Stimulated activated CD4-positive, alpha-beta T cell treated with anti-CD3 and anti-CD28 coated beads, TNF-alpha, amount 100 ng/mL, for 24 hours (primary cell): ENCODE data around the gene CA11.
A peak's percentile ranks its signal among the peaks of the same experiment; 100 is the strongest.
"Not testable (repeated sequence)": the region's sequence is repeated elsewhere in the genome, so short reads cannot be mapped to it uniquely, and the experiment has no call there.

Experiments
- DNase-seq, 3 experiments: peaks; one replicate each; pipeline ENCODE4 v3.0.0-alpha.2; 2020; ENCODE audit warnings: low read depth in 3 of 3

CA11 gene

DNA sequence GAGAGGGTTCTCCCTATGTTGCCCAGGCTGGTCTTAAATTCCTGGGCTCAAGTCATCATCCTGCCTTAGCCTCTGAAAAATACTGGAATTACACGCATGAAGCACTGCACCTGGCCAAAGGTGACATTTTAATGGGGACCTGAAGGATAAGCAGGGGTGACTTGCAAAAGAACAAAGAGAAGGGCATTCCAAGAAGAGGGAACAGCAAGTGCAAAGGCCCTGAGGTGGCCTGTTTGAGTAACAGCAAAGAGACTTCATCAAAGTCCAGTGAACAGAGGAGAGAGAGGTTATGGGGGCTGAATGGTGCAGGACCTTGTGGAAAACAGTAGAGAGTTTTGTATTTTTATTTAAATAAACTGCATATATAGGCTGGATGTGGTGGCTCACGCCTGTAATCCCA is 4.1 kb downstream of the CA11 start:
- DNase-seq: no peak

DNA sequence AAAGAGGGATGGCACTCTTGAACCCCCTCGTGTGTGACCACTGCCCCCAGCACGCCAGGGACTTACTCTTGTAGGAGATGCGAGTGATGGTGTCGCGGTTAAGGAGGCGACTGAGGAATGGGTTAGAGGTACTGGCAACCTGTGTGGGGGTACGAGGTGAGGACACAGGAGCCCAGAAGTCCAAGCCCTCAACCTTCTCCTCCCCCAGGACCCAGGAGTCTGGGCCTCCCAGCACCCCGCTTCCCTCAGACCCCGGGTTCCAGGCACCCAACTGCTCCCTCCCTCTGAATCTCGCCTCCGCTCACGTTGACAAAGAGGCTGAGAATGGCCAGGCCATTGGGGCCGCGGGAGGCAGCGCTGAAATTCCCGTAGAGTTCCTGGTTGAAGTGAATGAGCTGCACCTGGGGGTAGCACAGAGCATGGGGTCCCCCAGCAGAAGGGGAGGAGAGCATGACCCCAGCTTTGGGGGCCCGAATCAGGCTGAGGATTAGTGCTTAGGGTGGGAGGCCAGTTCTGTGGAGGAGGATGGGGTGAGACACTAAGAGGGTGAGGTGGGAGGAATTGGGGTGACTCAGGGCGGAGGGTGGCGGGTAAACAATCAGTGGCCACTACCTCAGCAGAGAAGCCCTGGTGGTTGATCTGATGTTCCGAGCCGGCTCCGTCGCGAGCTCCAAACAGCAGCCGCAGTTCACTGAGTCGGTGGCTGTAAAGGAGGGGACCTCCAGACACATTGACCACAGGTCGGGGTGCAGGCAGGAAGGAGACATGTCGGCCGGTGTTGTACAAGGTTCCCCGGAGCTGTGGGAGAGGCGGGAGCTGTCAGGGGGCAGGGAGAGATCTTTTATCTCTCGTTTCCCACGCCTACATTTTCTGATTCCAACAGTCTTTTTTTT is 6.3 kb downstream of the CA11 start:
- no peak for DNase-seq

DNA sequence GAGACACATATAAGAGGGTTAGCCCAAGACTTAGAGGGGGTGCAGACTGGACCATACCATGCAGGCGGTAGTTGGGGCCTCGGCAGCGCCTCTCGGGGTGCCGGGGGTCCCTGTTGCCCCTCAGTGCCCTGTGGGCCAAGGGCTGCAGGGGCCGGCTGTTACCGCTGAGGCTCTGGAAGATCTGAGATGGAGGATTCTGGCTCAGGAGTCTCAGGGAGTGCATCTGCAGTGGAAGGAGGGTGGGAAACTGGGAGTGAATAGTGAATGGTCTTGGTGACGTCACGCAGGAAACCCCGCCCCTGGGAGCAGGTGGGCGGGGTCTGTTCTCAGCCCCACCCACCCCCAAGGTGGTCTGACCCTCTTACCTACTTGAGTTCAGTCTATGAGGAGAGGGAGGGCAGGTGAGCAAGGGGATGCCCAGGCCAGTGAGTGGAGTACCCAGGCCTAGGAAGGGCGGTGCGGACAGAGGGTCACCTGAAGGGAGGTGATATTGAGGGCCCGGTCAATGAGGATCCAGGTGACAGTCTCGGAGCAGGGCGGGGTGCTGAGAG is 7.1 kb downstream of the CA11 start:
- DNase-seq: no peak

DNA sequence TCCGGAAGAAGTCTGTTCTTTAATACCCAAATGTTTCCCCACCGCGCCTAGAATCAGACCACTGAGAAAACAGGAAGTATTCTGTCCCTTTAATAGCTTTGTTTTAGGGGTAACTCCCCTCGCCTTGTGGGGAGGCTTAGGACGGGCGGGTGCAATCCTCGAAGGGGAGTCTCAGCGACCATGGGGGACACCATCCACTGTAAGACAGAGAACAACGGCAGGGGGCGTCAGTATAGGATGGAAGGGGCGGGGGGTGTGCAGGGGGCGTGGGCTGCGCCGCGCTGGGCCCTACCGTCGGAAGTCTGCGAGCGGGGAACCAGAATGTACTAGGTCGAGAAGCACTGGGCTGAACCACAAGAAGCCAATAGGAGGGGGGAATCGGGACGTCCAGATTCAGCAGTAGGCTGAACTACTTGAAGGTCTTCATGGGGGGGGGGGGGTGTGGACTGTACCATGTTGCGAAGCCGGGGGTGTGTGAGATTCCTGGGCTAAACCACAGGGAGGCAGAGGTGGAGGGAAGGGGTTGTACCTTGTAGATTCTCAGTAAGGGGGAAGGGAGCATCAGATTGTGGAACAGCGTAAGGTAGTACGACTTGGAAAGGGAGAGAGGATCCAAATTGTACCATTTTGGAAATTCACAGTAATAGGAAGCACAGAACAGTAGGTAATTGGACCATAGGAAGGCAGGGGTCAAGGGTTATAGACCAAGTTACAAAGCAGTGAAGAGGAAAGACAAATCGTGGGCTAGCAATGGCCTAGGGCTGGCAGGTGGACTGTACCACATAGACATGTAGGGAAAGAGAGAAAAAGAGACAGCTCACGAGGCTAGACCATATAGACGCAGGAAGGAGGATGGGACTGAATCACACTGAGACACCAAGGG is 7.8 kb downstream of the CA11 start:
- DNase-seq: peak in 2 of 3 experiments; percentile 63 to 68

DNA sequence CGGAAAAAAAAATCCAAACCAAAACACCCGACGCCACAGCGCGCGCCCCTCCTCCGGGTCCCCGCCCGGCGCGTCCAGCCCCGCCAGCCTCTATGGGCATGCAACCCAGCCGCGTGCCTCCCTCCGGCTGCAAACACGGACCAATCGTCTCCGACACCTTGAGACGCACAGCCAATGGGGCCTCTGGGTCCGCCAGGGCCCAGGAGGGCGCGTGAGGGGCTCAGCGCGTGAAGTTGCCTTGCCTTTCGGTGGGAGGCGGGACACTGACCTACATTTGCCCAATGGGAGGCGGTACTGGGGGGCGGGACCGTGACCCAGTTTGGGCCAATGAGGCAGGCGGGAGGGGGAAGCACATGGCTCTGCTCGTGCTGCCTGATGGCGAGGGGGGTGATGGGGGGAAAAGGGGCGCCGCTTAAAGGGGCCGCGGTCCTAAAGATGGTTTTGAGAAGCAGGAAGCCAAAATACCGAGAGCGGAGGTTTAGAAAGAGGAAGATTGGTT is 8.5 kb downstream of the CA11 start:
- peak; percentile 98 to 99 (median 99) for DNase-seq

GRCh38 chr19:48636859-48637448 is 9.0 kb downstream of the CA11 start, which contains the start of gene DBP:
Gene DBP, minus strand, starts transcription at chr19:48637379. Its CDS starts 385 bp downstream, at chr19:48636994.
- no peak for DNase-seq

DNA sequence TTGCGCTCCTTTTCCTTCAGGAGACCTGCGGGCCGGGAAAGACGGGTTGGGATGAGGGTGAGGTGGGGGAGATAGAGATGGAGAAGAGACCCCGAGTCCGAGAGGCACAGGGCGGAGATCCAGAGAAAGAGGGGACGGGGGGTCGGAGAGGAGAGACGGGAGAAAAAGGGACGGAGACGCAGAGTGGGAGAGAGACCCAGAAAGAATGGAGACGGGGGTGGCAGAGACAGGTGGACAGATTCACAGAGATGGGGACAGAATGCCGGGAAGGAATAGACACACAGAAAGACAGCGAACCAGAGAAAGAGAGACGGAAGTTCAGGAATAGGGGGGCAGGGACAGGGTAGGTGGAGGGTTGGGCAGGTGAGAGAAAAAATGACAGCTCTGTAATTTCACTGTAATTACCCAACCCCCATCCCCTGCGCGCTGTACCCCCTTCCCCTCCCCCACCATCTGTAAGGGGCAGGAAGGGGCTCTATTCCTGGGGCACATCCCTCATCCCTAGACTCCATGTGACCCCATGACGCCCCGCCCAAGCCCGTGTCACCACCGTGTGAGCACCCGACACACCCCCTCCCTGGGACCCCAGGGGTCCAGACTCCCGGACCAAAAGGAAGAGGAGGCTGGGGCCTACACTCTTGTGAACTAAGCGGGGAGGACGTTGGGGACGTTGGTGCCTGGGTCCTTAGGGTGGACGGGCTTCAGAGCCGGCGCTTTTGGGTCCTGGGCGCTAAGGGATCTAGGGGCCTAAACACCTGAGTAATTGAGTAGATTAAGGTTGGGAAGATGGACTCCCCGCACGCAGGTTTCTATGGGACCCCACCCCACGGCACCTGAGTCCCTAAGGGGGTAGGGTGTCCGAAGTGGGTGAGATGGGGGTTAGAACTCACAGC is 9.8 kb downstream of the CA11 start:
- no peak for DNase-seq

- DNase-seq: peak in 2 of 3 experiments; percentile 62 to 72
Measured at GRCh38 chr19:48635263-48635965, 10.6 kb downstream of the CA11 start.

- DNase-seq: peak; percentile 84 to 96 (median 91)
Measured at GRCh38 chr19:48634424-48635262, 11.3 kb downstream of the CA11 start.

DNA sequence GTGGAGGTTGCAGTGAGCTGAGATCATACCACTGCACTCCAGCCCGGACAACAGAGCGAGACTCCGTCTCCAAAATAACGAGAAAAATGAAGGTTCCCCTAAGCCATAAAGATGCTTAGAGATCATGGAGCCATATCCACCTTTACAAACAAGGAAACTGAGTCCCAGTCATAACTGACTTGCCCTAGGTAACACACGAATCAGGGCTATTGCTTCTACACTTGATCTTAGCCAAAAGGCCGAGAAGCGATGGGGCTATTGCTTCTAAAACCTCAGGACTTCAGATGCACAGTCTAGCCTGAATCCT is 12.0 kb downstream of the CA11 start:
- DNase-seq: no peak

DNA sequence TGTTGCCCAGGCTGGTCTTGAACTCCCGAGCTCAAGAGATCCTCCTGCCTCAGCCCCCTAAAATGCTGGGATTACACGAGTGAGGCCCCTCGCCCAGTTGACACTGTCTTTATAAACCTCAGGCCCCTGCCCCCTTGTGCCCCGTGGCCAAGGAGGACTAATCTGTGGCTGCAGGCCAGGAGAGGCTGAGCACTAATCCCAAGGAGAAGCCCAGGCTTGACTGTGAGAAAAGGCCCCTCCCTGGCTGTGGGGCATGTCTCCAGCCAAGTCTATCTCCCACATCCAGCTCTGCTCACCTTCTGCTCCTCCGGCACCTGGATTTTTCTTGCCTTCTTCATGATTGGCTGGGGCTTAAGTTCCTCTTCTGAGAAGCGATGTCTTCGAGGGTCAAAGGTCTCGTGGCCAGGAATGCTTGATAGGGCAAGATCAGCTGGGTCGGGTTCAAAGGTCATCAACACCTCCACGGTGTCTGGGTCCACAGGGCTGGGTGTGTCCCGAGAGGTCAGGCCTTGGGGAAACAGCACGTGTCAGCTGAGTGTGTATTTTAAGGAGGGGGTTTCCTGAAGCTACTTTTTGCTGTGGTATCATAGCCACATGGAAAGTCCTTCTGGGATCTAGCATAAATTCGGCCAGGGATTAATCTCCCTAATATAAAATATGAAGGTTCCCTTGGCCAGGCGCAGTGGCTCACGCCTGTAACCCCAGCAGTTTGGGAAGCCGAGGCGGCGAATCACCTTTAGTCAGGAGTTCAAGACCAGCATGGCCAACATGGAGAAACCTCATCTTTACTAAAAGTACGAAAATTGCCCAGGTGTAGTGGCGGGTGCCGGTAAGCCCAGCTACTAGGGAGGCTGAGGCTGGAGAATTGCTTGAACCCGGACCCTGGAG is 12.6 kb downstream of the CA11 start:
- no peak for DNase-seq

GRCh38 chr19:48632692-48633147 is 13.3 kb downstream of the CA11 start:
- DNase-seq: no peak

GRCh38 chr19:48632286-48632685 is 13.7 kb downstream of the CA11 start:
- not testable (repeated sequence) for DNase-seq

DNA sequence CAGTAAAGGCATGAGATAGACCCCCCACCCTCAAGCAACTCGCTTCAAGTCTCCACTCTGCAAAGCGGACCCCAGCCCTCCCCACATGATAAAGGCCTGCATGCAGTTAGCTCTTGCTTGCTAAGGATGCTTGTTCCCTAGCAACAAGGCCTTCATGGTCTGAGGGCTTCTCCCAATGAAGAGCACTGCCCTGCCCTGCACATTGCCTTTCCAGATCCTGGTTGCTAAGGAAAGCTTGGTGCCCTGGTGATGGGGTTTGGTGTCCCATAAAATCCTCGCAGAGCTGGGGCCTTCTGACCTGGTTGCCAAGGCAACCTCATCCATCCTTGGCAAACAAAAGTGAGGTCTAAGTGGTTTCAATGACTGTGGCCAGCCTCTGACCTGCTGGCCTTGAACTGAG is 14.8 kb downstream of the CA11 start:
- no peak for DNase-seq

DNA sequence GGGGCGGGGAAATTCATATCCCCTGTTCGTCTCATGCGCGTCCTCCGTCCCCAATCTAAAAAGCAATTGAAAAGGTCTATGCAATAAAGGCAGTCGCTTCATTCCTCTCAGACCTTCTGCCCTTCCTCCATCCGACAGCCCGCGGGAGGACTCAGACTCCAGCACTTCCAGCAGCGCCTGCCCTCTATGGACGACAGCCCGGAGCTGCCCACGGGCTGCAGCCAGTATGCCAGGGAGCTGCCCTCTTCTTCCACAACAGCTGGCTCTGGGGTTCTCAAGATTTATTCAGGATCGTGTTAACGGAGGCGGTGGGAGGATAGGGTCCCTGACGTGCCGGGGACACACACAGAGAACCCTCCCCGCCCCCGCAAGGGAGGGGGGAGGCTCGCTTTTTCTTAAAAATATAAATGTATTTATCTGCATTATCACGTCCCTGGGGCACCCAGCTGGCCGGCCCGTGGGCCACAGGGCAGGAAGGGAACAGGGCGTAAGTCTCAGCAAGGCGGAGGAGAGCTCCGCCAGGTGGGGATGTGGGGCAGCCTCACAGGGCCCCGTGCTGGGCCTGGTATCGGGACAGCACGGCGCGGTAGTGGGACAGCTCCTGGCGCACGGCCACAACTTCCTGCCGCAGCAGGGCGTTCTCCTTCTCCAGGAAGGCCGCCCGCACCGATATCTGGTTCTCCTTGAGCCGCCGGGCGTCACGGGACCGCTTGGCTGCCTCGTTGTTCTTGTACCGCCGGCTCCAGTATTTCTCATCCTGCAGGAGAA is 15.5 kb downstream of the CA11 start:
- no peak for DNase-seq

GRCh38 chr19:48629599-48630295 is 16.2 kb downstream of the CA11 start:
- no peak for DNase-seq

GRCh38 chr19:48629297-48629598 is 16.7 kb downstream of the CA11 start:
- no peak for DNase-seq
